KMS-11 (cell line): ENCODE data around the gene GRIA4.

Experiments used
- H2AFZ ChIP-seq: fragments of 200-600 bp; sonication (generic); 2 replicates; pipeline ENCODE4 v1.6.1; 2016; ENCODE audit warnings: antibody characterized with exemption, mixed run types, low read depth
- H3K27ac ChIP-seq: fragments of 200-600 bp; sonication (generic); 2 replicates; pipeline ENCODE4 v1.6.1; 2016; ENCODE audit warnings: mild to moderate bottlenecking, mixed run types
- H3K27me3 ChIP-seq: fragments of 200-600 bp; sonication (generic); 2 replicates; pipeline ENCODE4 v1.6.1; 2017; ENCODE audit warnings: mild to moderate bottlenecking, low read depth, mixed run types, moderate library complexity; ENCODE audit not compliant: insufficient read depth
- H3K36me3 ChIP-seq: fragments of 200-600 bp; sonication (generic); 2 replicates; pipeline ENCODE4 v1.6.1; 2017; ENCODE audit warnings: mild to moderate bottlenecking, mixed run types; ENCODE audit not compliant: insufficient read depth
- H3K4me1 ChIP-seq: fragments of 200-600 bp; sonication (generic); 2 replicates; pipeline ENCODE4 v1.6.1; 2016; ENCODE audit warnings: mild to moderate bottlenecking, low read depth, mixed run types; ENCODE audit not compliant: poor library complexity, severe bottlenecking
- H3K4me2 ChIP-seq: fragments of 200-600 bp; sonication (generic); 2 replicates; pipeline ENCODE4 v1.7.0; 2016; ENCODE audit warnings: mild to moderate bottlenecking, mixed run types
- H3K4me3 ChIP-seq: fragments of 200-600 bp; sonication (generic); IDR thresholded peaks from 2 replicates; pipeline ENCODE4 v1.6.1; 2017; ENCODE audit warnings: low read depth, low read length, mixed read lengths; ENCODE audit not compliant: insufficient read depth
- H3K79me2 ChIP-seq: fragments of 200-600 bp; sonication (generic); 2 replicates; pipeline ENCODE4 v1.6.1; 2016; ENCODE audit warnings: low read depth, mixed run types; ENCODE audit not compliant: insufficient read depth
- H3K9ac ChIP-seq: fragments of 200-600 bp; sonication (generic); 2 replicates; pipeline ENCODE4 v1.6.1; 2016; ENCODE audit warnings: mild to moderate bottlenecking, mixed run types
- H4K20me1 ChIP-seq: fragments of 200-600 bp; sonication (generic); 2 replicates; pipeline ENCODE4 v1.6.1; 2016; ENCODE audit warnings: mild to moderate bottlenecking, mixed run types; ENCODE audit not compliant: insufficient read depth
- CTCF ChIP-seq: fragments of 200-600 bp; sonication (generic); conservative IDR thresholded peaks from 2 replicates; pipeline ENCODE4 v1.6.1; 2017; ENCODE audit warnings: low read depth, mild to moderate bottlenecking, antibody characterized with exemption, low read length, moderate library complexity, mixed read lengths

The GRIA4 gene

DNA sequence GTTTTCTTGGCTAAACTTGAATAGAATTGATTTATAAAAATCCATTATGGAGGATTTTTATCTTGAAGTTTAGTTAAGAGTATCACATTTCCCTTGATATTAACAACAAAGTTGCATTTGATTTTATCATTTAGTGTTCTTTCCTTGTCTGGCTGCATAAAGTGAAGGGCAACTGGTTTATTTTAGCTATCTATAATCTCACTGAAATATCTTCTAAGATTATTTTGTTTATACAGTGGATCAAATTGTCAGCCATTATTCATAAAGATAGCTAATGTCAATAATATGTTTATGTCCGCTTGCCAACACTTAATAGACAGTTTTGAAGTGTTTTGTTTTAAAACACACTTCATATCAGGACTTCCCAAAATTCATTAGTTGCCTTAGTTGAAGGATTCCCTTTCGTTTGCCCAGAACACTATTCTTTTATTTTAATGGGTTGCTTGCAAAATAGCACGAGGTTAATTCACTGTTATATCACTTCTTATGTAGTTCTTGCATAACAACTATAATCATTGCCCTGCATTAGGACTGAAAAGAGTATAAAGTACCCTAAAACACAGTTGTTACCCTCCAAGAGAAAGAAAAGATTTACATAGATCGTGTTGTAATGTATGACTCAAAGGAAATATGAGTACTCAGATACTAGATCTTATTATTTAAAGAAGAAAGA, 339.2 kb downstream of the GRIA4 start:
- no peaks in the 10 kb centered on the region for H3K36me3 ChIP-seq
- H3K4me3 ChIP-seq, result no peak overlapping the region
- no peaks in the 10 kb centered on the region for H3K4me1 ChIP-seq
- H3K9ac ChIP-seq, result no peak overlapping the region
- TF ChIP-seq CTCF, result no peak
- no peaks in the 10 kb centered on the region for H3K27me3 ChIP-seq
- no peak overlapping the region for H3K27ac ChIP-seq
- no peaks in the 10 kb centered on the region for H4K20me1 ChIP-seq
- no peak overlapping the region for H2AFZ ChIP-seq
- no peak overlapping the region for H3K4me2 ChIP-seq
- no peaks in the 10 kb centered on the region for H3K79me2 ChIP-seq

DNA sequence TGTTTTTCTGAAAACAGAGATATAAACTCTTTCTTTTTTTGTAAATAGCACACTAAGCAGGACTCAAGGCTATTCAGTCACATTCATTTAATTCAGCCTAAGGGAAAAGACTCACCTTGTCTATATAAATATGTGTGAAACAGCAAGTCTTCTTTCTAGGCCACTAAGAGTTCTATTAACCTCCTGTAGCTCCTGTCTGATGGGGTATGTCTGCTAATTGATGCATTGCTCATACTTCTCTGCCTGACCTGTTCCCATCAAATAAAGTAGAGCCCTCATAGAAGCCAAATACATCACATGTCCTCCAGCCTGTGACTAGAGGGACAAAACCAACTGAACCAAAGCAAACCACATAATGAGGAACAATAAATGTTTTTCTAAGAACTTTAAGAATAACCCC, 344.0 kb downstream of the GRIA4 start:
- no peak overlapping the region for H3K27ac ChIP-seq
- H3K9ac ChIP-seq, result no peak overlapping the region
- H3K4me2 ChIP-seq, result no peak overlapping the region
- H3K79me2 ChIP-seq, result no peaks in the 10 kb centered on the region
- TF ChIP-seq CTCF, result no peak
- H3K4me3 ChIP-seq, result no peak overlapping the region
- no peak overlapping the region for H2AFZ ChIP-seq
- no peaks in the 10 kb centered on the region for H3K27me3 ChIP-seq
- H3K4me1 ChIP-seq, result no peaks in the 10 kb centered on the region
- no peaks in the 10 kb centered on the region for H3K36me3 ChIP-seq
- no peaks in the 10 kb centered on the region for H4K20me1 ChIP-seq

GRCh38 chr11:105960252-105961245, 350.7 kb downstream of the GRIA4 start:
- Histone ChIP-seq H3K4me1 (no peaks in the 10 kb centered on the region), H3K27ac (no peak overlapping the region), H3K9ac (no peak overlapping the region), H2AFZ (no peak overlapping the region), H3K36me3 (no peaks in the 10 kb centered on the region), H3K4me3 (no peak overlapping the region), H4K20me1 (no peaks in the 10 kb centered on the region), H3K27me3 (no peaks in the 10 kb centered on the region), H3K79me2 (no peaks in the 10 kb centered on the region), H3K4me2 (no peak overlapping the region)
- no peak for TF ChIP-seq CTCF

- H3K36me3 ChIP-seq, result no peaks in the 10 kb centered on the region
- no peaks in the 10 kb centered on the region for H3K79me2 ChIP-seq
- H3K4me1 ChIP-seq, result no peaks in the 10 kb centered on the region
- no peaks in the 10 kb centered on the region for H3K27me3 ChIP-seq
- TF ChIP-seq CTCF, result no peak
- H3K27ac ChIP-seq, result no peak overlapping the region
- no peak overlapping the region for H2AFZ ChIP-seq
- no peak overlapping the region for H3K4me3 ChIP-seq
- H3K4me2 ChIP-seq, result no peak overlapping the region
- no peak overlapping the region for H3K9ac ChIP-seq
- H4K20me1 ChIP-seq, result no peaks in the 10 kb centered on the region
These were observed 358.3 kb downstream of the GRIA4 start for GRCh38 chr11:105968021-105968697.
